Measurements from ENCODE around the gene ARHGAP15.

Gene ARHGAP15

GRCh38 chr2:143453981-143454511 lies 324.8 kb downstream of the ARHGAP15 start:
- DNase-seq (ENCODE audit: low read depth): no peak

- no peak for DNase-seq (ENCODE audit: low read depth)
Observed at GRCh38 chr2:143455317-143455716, 326.1 kb downstream of the ARHGAP15 start.

- DNase-seq (ENCODE audit: low read depth): peak; percentile 40
Observed at GRCh38 chr2:143458258-143459190, 329.3 kb downstream of the ARHGAP15 start.

GRCh38 chr2:143460382-143460781 lies 331.2 kb downstream of the ARHGAP15 start:
- no peak for DNase-seq (ENCODE audit: low read depth)

GRCh38 chr2:143463719-143464118 lies 334.5 kb downstream of the ARHGAP15 start:
- DNase-seq (ENCODE audit: low read depth): no peak

GRCh38 chr2:143466391-143466790 lies 337.2 kb downstream of the ARHGAP15 start:
- no peak for DNase-seq (ENCODE audit: low read depth)

GRCh38 chr2:143467011-143467410 lies 337.8 kb downstream of the ARHGAP15 start:
- DNase-seq (ENCODE audit: low read depth): no peak

- DNase-seq (ENCODE audit: low read depth): no peak
Observed at GRCh38 chr2:143468341-143468888, 339.2 kb downstream of the ARHGAP15 start.

- no peak for DNase-seq (ENCODE audit: low read depth)
Observed at GRCh38 chr2:143469323-143469722, 340.1 kb downstream of the ARHGAP15 start.

GRCh38 chr2:143471550-143471949 lies 342.3 kb downstream of the ARHGAP15 start:
- DNase-seq (ENCODE audit: low read depth): no peak

GRCh38 chr2:143473216-143473615 lies 344.0 kb downstream of the ARHGAP15 start:
- peak; percentile 61 for DNase-seq (ENCODE audit: low read depth)

GRCh38 chr2:143473820-143474219 lies 344.6 kb downstream of the ARHGAP15 start:
- no peak for DNase-seq (ENCODE audit: low read depth)

- no peak for DNase-seq (ENCODE audit: low read depth)
Observed at GRCh38 chr2:143474586-143474985, 345.4 kb downstream of the ARHGAP15 start.

- no peak for DNase-seq (ENCODE audit: low read depth)
Observed at GRCh38 chr2:143475041-143475776, 346.0 kb downstream of the ARHGAP15 start.

GRCh38 chr2:143476336-143477087 lies 347.3 kb downstream of the ARHGAP15 start:
- peak; percentile 29 for DNase-seq (ENCODE audit: low read depth)

GRCh38 chr2:143477714-143478443 lies 348.7 kb downstream of the ARHGAP15 start:
- DNase-seq (ENCODE audit: low read depth): no peak

GRCh38 chr2:143480086-143480485 lies 350.9 kb downstream of the ARHGAP15 start:
- no peak for DNase-seq (ENCODE audit: low read depth)

- DNase-seq (ENCODE audit: low read depth): no peak
Observed at GRCh38 chr2:143480601-143481236, 351.5 kb downstream of the ARHGAP15 start.

- no peak for DNase-seq (ENCODE audit: low read depth)
Observed at GRCh38 chr2:143481237-143481623, 352.0 kb downstream of the ARHGAP15 start.

GRCh38 chr2:143481733-143482132 lies 352.5 kb downstream of the ARHGAP15 start:
- no peak for DNase-seq (ENCODE audit: low read depth)

GRCh38 chr2:143482316-143482715 lies 353.1 kb downstream of the ARHGAP15 start:
- peak; percentile 36 for DNase-seq (ENCODE audit: low read depth)

Measured in iris pigment epithelial cell (primary cell).